Measurements from ENCODE around the gene ATP9A.

DNA sequence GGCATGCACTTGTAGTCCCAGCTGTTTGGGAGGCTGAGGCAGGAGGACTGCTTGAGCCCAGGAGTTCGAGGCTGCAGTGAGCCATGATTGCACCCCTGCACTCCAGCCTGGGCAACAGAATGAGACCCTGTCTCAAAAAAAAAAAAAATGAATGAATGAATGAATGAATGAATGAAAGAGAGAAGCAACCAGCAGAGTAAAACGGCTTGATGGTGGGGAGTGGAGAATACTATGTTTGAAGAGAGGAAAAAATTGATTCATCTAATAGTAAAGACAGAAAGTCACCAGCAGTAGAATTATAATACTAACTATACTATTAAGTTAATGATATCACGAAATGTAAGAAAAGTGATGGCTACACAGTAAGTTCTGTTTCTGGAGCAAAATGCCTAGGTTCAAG is 80.6 kb downstream of the ATP9A start:
- TF ChIP-seq, protein P1, sequence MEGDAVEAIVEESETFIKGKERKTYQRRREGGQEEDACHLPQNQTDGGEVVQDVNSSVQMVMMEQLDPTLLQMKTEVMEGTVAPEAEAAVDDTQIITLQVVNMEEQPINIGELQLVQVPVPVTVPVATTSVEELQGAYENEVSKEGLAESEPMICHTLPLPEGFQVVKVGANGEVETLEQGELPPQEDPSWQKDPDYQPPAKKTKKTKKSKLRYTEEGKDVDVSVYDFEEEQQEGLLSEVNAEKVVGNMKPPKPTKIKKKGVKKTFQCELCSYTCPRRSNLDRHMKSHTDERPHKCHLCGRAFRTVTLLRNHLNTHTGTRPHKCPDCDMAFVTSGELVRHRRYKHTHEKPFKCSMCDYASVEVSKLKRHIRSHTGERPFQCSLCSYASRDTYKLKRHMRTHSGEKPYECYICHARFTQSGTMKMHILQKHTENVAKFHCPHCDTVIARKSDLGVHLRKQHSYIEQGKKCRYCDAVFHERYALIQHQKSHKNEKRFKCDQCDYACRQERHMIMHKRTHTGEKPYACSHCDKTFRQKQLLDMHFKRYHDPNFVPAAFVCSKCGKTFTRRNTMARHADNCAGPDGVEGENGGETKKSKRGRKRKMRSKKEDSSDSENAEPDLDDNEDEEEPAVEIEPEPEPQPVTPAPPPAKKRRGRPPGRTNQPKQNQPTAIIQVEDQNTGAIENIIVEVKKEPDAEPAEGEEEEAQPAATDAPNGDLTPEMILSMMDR (conservative IDR thresholded peaks at IDR 0.05; ENCODE audit: low read depth, low read length) = no peak
- no peak for TF ChIP-seq EZH2phosphoT487 (IDR thresholded peaks at IDR 0.05; ENCODE audit: borderline replicate concordance, low read length)
- no peak for TF ChIP-seq EZH2 (IDR thresholded peaks at IDR 0.05; ENCODE audit: low read length, unreplicated experiment)

Measured in PC-3 (cell line).